CD4-positive, CD25-positive, alpha-beta regulatory T cell (primary cell): ENCODE measurements around the gene CRB3. TPM values are rescaled to one million over a fixed set of nuclear protein-coding genes. Genes with fewer than 3 reads are reported as not detected.

ENCODE experiments used
- ATAC-seq, 2 donors: fragments of 150-1000 bp; cut with Tn5 transposase; one replicate each; pipeline ENCODE4 v1.10.0; 2021; ENCODE audit warnings: low read depth in 2 of 2, moderate number of reproducible peaks in 2 of 2, moderate library complexity in 1 of 2
- DNase-seq, 3 donors: peaks; one replicate each; pipeline versions ENCODE4 v3.0.0 to v3.0.0-alpha.2; 2012 to 2022; ENCODE audit warnings: mixed read lengths in 1 of 3
- H3K27ac ChIP-seq: one replicate; pipeline ENCODE4 v1.7.0; 2013; ENCODE audit warnings: mild to moderate bottlenecking, low read length; ENCODE audit not compliant: insufficient read depth, poor library complexity, severe bottlenecking
- H3K27me3 ChIP-seq: one replicate; pipeline ENCODE4 v1.7.0; 2013; ENCODE audit warnings: low read length; ENCODE audit not compliant: control insufficient read depth, insufficient read depth
- H3K36me3 ChIP-seq: one replicate; pipeline ENCODE4 v1.7.0; 2013; ENCODE audit warnings: mild to moderate bottlenecking, low read length, moderate library complexity; ENCODE audit not compliant: control insufficient read depth, insufficient read depth
- H3K4me1 ChIP-seq: 2 replicates; pipeline ENCODE4 v1.7.0; 2013; ENCODE audit warnings: mild to moderate bottlenecking, low read length; ENCODE audit not compliant: insufficient read depth, control insufficient read depth, poor library complexity, severe bottlenecking
- H3K4me3 ChIP-seq: one replicate; pipeline ENCODE4 v1.7.0; 2013; ENCODE audit warnings: low read depth, mild to moderate bottlenecking, low read length, moderate library complexity
- H3K9me3 ChIP-seq, 2 experiments: 1 replicate in 1 of 2; 2 replicates in 1 of 2; pipeline ENCODE4 v1.7.0; 2013; ENCODE audit warnings: low read length in 2 of 2, mild to moderate bottlenecking in 1 of 2, moderate library complexity in 1 of 2; ENCODE audit not compliant: control insufficient read depth in 2 of 2
- H3K27ac Mint-ChIP-seq, 3 donors: one replicate each; pipeline ENCODE4 v1.8.0; 2020 to 2022; ENCODE audit warnings: mild to moderate bottlenecking in 3 of 3, mixed read lengths in 3 of 3, moderate library complexity in 2 of 3
- H3K27me3 Mint-ChIP-seq: one replicate; pipeline ENCODE4 v1.8.0; 2022; ENCODE audit warnings: mild to moderate bottlenecking, mixed read lengths
- H3K36me3 Mint-ChIP-seq: one replicate; pipeline ENCODE4 v1.8.0; 2020; ENCODE audit warnings: mixed read lengths
- H3K4me1 Mint-ChIP-seq, 4 donors: one replicate each; pipeline ENCODE4 v1.8.0; 2020 to 2022; ENCODE audit warnings: mixed read lengths in 4 of 4, mild to moderate bottlenecking in 1 of 4
- H3K4me3 Mint-ChIP-seq, 4 donors: one replicate each; pipeline ENCODE4 v1.8.0; 2020 to 2022; ENCODE audit warnings: mild to moderate bottlenecking in 4 of 4, mixed read lengths in 4 of 4, moderate library complexity in 3 of 4
- H3K9me3 Mint-ChIP-seq, 7 donors: one replicate each; pipeline ENCODE4 v1.8.0; 2020 to 2022; ENCODE audit warnings: mixed read lengths in 7 of 7, mild to moderate bottlenecking in 3 of 7, moderate library complexity in 2 of 7
- polyA plus RNA-seq, 4 donors: library from polyadenylated mRNA; unstranded; fragments of 300-500 nt; fragmentation: Illumina TruSeq; gene quantifications; one replicate each; pipeline ENCODE4 v1.2.3, GENCODE V29; 2021
- total RNA-seq: library from RNA; stranded (reverse); gene quantifications from one replicate; pipeline ENCODE4 v1.2.3, GENCODE V29; 2022

Gene CRB3
- total and polyA plus RNA-seq, 5 donors from 2014 or later = 1.6 to 5.8 (median 3.4) TPM

GRCh38 chr19:6514089-6514488 lies 50.0 kb downstream of the CRB3 start:
- no peak overlapping the region for H3K27ac Mint-ChIP-seq
- DNase-seq (no peak), ATAC-seq (no peak)
- peak overlapping the region; percentile 39 to 83 (median 54) for H3K4me3 Mint-ChIP-seq
- no peaks in the 10 kb centered on the region for H3K36me3 Mint-ChIP-seq
- no peaks in the 10 kb centered on the region for H3K9me3 Mint-ChIP-seq
- H3K4me1 Mint-ChIP-seq = peaks cover 5 to 32% (median 20%) of the 10 kb centered on the region in 4 donors
- Histone ChIP-seq H3K4me3 (no peak overlapping the region), H3K27ac (no peak overlapping the region), H3K27me3 (no peaks in the 10 kb centered on the region), H3K4me1 (peaks cover 28% of the 10 kb centered on the region), H3K36me3 (no peaks in the 10 kb centered on the region), H3K9me3 (no peaks in the 10 kb centered on the region)
- no peaks in the 10 kb centered on the region for H3K27me3 Mint-ChIP-seq

- Histone ChIP-seq H3K36me3 (no peaks in the 10 kb centered on the region), H3K27ac (no peak overlapping the region), H3K4me3 (no peak overlapping the region), H3K27me3 (no peaks in the 10 kb centered on the region), H3K4me1 (peaks cover 28% of the 10 kb centered on the region), H3K9me3 (no peaks in the 10 kb centered on the region)
- H3K4me3 Mint-ChIP-seq = peak overlapping the region; percentile 15 to 97 (median 84)
- no peaks in the 10 kb centered on the region for H3K36me3 Mint-ChIP-seq
- peak overlapping the region in 1 of 3 donors; percentile 26 for H3K27ac Mint-ChIP-seq
- H3K4me1 Mint-ChIP-seq = peaks cover 5 to 35% (median 20%) of the 10 kb centered on the region in 4 donors
- no peaks in the 10 kb centered on the region for H3K9me3 Mint-ChIP-seq
- DNase-seq (no peak), ATAC-seq (no peak)
- H3K27me3 Mint-ChIP-seq = no peaks in the 10 kb centered on the region
These were observed 51.0 kb downstream of the CRB3 start for GRCh38 chr19:6514926-6515544.

- Mint-ChIP-seq H3K27me3 (no peaks in the 10 kb centered on the region), H3K4me1 (peaks cover 5 to 36% (median 21%) of the 10 kb centered on the region in 4 donors), H3K27ac (peak overlapping the region; percentile 58 to 87 (median 73)), H3K4me3 (peak overlapping the region; percentile 90 to 99 (median 94)), H3K36me3 (no peaks in the 10 kb centered on the region), H3K9me3 (no peaks in the 10 kb centered on the region)
- Histone ChIP-seq H3K9me3 (no peaks in the 10 kb centered on the region), H3K4me1 (peaks cover 28% of the 10 kb centered on the region), H3K27ac (no peak overlapping the region), H3K36me3 (no peaks in the 10 kb centered on the region), H3K4me3 (peak overlapping the region; percentile 59), H3K27me3 (no peaks in the 10 kb centered on the region)
- DNase-seq (peak; percentile 53 to 89 (median 61)), ATAC-seq (peak; percentile 37 to 54)
These were observed 52.1 kb downstream of the CRB3 start for GRCh38 chr19:6516018-6516658.

Other genes starting within 250 kb of the CRB3 start
- gene MLLT1, start 184.3 kb upstream of the CRB3 start, total RNA-seq = 35.6 TPM
- gene MLLT1, start 184.3 kb upstream of the CRB3 start, polyA plus RNA-seq = under 1 TPM; 0.45 to 0.79 (median 0.58) TPM
- 0.54 TPM for gene ACER1, start 130.7 kb upstream of the CRB3 start, total RNA-seq
- gene ACER1, start 130.7 kb upstream of the CRB3 start, polyA plus RNA-seq = 1 to 10 TPM in 2 of 4 donors, under 1 TPM in 2; 0.57 to 3.4 (median 1.3) TPM
- 75.1 TPM for gene CLPP, start 102.7 kb upstream of the CRB3 start, total RNA-seq
- 100 to 1,000 TPM; 144 to 209 (median 189) TPM for gene CLPP, start 102.7 kb upstream of the CRB3 start, polyA plus RNA-seq
- 47.4 TPM for gene ALKBH7, start 91.5 kb upstream of the CRB3 start, total RNA-seq
- 100 to 1,000 TPM in 1 of 4 donors, 10 to 100 TPM in 3; 89.1 to 102 (median 94.4) TPM for gene ALKBH7, start 91.5 kb upstream of the CRB3 start, polyA plus RNA-seq
- 1.0 TPM for gene PSPN, start 88.3 kb upstream of the CRB3 start, total RNA-seq
- under 1 TPM; 0.41 to 0.90 (median 0.65) TPM for gene PSPN, start 88.3 kb upstream of the CRB3 start, polyA plus RNA-seq
- 53.4 TPM for gene GTF2F1, start 71.1 kb upstream of the CRB3 start, total RNA-seq
- gene GTF2F1, start 71.1 kb upstream of the CRB3 start, polyA plus RNA-seq = 10 to 100 TPM; 16.0 to 19.7 (median 17.5) TPM
- gene KHSRP, start 39.5 kb upstream of the CRB3 start, total RNA-seq = 156 TPM
- 10 to 100 TPM in 3 of 4 donors, 1 to 10 TPM in 1; 9.1 to 20.3 (median 11.4) TPM for gene KHSRP, start 39.5 kb upstream of the CRB3 start, polyA plus RNA-seq
- 0.42 TPM for gene SLC25A41, start 30.5 kb upstream of the CRB3 start, total RNA-seq
- under 1 TPM in 1 of 4 donors, not detected in 3; 0.24 TPM for gene SLC25A41, start 30.5 kb upstream of the CRB3 start, polyA plus RNA-seq
- 10.9 TPM for gene SLC25A23, start 4.5 kb upstream of the CRB3 start, total RNA-seq
- gene SLC25A23, start 4.5 kb upstream of the CRB3 start, polyA plus RNA-seq = 10 to 100 TPM in 2 of 4 donors, 1 to 10 TPM in 2; 6.6 to 14.7 (median 11.1) TPM
- 125 TPM for gene DENND1C, start 17.5 kb downstream of the CRB3 start, total RNA-seq
- 10 to 100 TPM; 36.9 to 42.4 (median 41.4) TPM for gene DENND1C, start 17.5 kb downstream of the CRB3 start, polyA plus RNA-seq
- gene TUBB4A, start 38.0 kb downstream of the CRB3 start, total RNA-seq = 1.3 TPM
- gene TUBB4A, start 38.0 kb downstream of the CRB3 start, polyA plus RNA-seq = 1 to 10 TPM in 1 of 4 donors, under 1 TPM in 1, not detected in 2; 0.36 to 1.0 TPM
- gene TNFSF9, start 66.8 kb downstream of the CRB3 start, total RNA-seq = 4.5 TPM
- 1 to 10 TPM in 1 of 4 donors, under 1 TPM in 3; 0.38 to 2.6 (median 0.50) TPM for gene TNFSF9, start 66.8 kb downstream of the CRB3 start, polyA plus RNA-seq
- 24.3 TPM for gene CD70, start 126.9 kb downstream of the CRB3 start, total RNA-seq
- 10 to 100 TPM; 10.0 to 27.2 (median 17.7) TPM for gene CD70, start 126.9 kb downstream of the CRB3 start, polyA plus RNA-seq
- gene TNFSF14, start 205.9 kb downstream of the CRB3 start, total RNA-seq = 8.4 TPM
- 1 to 10 TPM; 2.6 to 8.9 (median 5.4) TPM for gene TNFSF14, start 205.9 kb downstream of the CRB3 start, polyA plus RNA-seq